PFSK-1 (cell line): ENCODE data around the gene TXNDC15.

Experiments used
- FOXP2 ChIP-seq: optimal IDR thresholded peaks from 2 replicates; pipeline ENCODE3; 2011; ENCODE audit warnings: borderline replicate concordance, control low read depth, inconsistent platforms; ENCODE audit not compliant: insufficient read depth; ENCODE audit errors: extremely low read length, extremely low read depth
- POLR2AphosphoS5 ChIP-seq: IDR thresholded peaks from 2 replicates; pipeline ENCODE4 v1.6.1; 2012; ENCODE audit warnings: low read depth, mild to moderate bottlenecking, control low read depth, low read length, moderate library complexity
- REST ChIP-seq, 2 experiments: IDR thresholded peaks; 2 replicates each; pipeline versions ENCODE4 v1.6.1 to v1.8.0; 2011 to 2012; ENCODE audit warnings: low read depth in 2 of 2, low read length in 2 of 2, control low read depth in 1 of 2, inconsistent platforms in 1 of 2, mild to moderate bottlenecking in 1 of 2, moderate library complexity in 1 of 2; ENCODE audit not compliant: insufficient read depth in 1 of 2
- SIN3A ChIP-seq: IDR thresholded peaks from 2 replicates; pipeline ENCODE4 v1.6.1; 2012; ENCODE audit warnings: mild to moderate bottlenecking, low read length, moderate library complexity, borderline replicate concordance; ENCODE audit not compliant: insufficient read depth
- TAF1 ChIP-seq: IDR thresholded peaks from 2 replicates; pipeline ENCODE4 v1.6.1; 2012; ENCODE audit warnings: low read length, control low read depth, borderline replicate concordance; ENCODE audit not compliant: insufficient read depth

DNA sequence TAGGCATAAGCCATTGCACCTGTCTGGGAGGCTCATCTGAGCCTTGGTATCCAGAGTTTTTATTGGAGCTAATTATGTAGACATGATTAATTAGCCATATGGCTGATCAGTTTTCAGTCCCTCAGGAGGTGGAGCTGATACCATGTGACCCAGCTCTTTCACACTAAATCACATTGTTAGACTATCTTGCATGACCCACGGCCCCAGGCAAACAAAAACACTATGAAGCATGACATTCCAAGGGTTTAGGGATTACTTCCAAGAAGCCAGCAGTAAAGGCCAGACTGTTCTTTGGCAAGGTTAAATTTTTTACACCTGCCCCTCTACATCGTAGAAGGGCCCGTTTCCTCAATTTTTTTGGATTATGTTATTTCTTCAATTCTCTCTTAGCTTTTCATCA lies 33.4 kb upstream of the TXNDC15 start:
- TF ChIP-seq POLR2AphosphoS5 (no peak), TAF1 (no peak), REST (IDR thresholded peaks at IDR 0.05; ENCODE audit: insufficient read depth in 1 of 2, low read depth in 2 of 2, low read length in 2 of 2) (no peak), FOXP2 (no peak), SIN3A (no peak)
